ENCODE results near the gene ZNF12.
"Not testable (repeated sequence)": the region's sequence is repeated elsewhere in the genome, so short reads cannot be mapped to it uniquely, and the experiment has no call there.

The ZNF12 gene

DNA sequence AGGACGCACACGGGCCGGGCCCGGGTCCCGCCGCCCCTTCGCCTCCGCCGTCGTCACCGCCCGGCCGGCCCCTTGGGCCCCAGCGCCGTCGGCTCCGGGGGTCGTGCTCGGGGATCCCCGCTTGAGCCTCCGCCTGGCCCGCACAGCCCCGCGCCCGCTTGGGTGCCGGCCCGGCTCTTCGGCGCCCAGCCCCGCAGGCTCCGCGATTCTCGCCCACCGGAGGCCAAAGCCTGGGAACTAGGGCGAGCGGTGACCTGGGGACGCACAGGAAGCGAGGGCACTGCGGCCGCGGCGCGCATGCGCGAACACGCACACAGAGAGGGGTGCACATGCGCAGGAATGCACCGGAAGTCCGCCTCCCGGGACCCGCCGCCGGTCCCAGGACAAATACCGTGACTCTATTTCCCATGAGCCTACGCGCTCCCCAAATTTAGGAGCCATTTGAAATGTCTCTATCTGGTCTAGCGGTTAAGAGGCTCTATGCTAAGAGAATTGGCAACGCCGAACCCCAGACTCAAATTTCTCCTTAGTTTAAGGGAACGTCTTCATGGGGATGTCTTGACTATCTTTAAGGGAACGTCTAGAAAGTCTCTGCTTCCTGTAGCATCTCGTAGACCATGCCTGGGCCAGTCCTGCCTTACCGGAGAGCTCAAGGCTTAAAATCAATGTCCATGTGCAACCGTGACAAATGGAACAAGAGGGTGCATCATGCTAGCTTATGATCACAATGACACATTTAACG lies at the start of gene ZNF12:
Gene ZNF12 (minus strand): TSS at position 282 of the 742 bp plus-strand sequence. CDS start 1,774 bp downstream, outside the sequence.
- TF ChIP-seq POLR2AphosphoS5 (IDR thresholded peaks at IDR 0.05; ENCODE audit: borderline replicate concordance, low read depth, low read length): peak; percentile 87
- TF ChIP-seq EZH2 (IDR thresholded peaks at IDR 0.05): no peak
- H3K36me3 ChIP-seq (ENCODE audit: insufficient read depth, low read length): peaks cover 33% of the 10 kb centered on the region
- peak within 1 kb of the TSS; percentile 77; the same call in 1 of the 2 replicates for H3K27ac ChIP-seq
- DNase-seq (ENCODE audit: low read depth, low spot score): peak; percentile 39
- H3K9ac ChIP-seq (ENCODE audit: insufficient read length): peak within 1 kb of the TSS; percentile 96
- H3K4me3 ChIP-seq: peak within 1 kb of the TSS; percentile 93
- peaks cover 20% of the 10 kb centered on the region for H3K9me3 ChIP-seq (ENCODE audit: low read depth, low read length)

DNA sequence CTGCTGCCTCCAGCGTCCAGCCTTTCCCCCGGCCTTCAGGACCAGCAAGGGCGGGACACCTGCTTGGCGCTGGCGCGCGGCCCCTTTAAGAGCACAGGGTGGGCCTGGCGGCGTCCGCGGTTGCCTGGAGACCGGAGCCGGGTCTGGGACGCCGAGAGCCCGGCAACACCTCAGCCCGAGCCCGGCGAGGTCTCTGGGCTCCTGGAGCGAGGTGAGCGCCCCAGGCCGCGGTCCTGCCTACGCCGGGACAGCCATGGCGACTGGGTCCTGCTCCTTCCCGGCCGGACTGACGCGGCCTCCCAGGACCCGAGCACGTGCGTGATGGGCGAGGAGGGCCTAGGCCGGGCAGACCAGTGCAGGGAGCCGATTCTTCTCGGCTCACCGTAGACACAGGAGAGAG lies 47.2 kb upstream of the ZNF12 start, which contains the start of gene RSPH10B2:
Gene RSPH10B2 (plus strand): TSS at position 140 of the 400 bp plus-strand sequence. CDS start 3,575 bp downstream, outside the sequence.
- not testable (repeated sequence) for H3K36me3 ChIP-seq (ENCODE audit: insufficient read depth, low read length); H3K9ac ChIP-seq (ENCODE audit: insufficient read length); H3K9me3 ChIP-seq (ENCODE audit: low read depth, low read length); H3K4me3 ChIP-seq; DNase-seq (ENCODE audit: low read depth, low spot score); H3K27ac ChIP-seq

DNA sequence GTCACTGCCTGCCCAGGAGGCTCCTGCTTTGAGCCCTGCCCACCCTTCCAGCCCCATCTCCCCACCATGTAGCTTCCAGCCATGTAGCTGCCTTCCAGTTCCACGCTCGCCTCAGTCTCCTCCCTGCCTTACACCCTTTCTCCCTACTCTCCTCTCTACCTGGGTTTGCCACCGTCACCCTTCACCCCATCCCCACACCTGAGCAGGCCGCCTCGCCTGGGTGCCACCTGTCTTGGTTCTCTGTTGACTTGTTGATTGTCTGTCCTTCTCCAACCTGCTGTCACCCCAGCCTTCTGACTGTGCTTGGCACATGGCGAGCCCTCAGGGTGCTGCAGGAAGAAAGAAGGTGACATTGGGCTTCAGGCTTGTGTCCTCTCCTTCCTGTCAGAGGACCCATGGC lies 43.4 kb upstream of the ZNF12 start:
- H3K36me3 ChIP-seq (ENCODE audit: insufficient read depth, low read length); H3K4me3 ChIP-seq; H3K9me3 ChIP-seq (ENCODE audit: low read depth, low read length); H3K27ac ChIP-seq; DNase-seq (ENCODE audit: low read depth, low spot score); H3K9ac ChIP-seq (ENCODE audit: insufficient read length): not testable (repeated sequence)

DNA sequence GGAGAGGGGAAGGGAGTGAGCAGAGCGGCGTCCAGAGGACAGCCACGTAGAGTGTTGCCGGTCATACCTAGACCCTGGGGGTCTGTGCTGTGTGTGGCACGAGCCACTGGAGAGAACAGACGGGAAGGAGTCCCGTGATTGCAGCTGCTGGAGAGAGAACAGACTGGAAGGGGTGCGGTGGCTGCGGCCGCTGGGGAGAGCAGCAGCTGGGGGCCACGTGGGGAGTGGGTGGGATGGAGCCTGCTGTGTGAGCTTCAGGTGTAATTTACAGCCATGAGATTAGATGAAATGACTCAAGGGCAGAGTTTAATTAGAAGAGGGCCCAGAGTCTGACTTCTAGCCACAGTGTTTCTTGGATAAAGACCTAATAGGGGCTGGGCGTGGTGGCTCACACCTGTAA lies 42.6 kb upstream of the ZNF12 start:
- not testable (repeated sequence) for H3K9ac ChIP-seq (ENCODE audit: insufficient read length); H3K27ac ChIP-seq; H3K4me3 ChIP-seq; H3K36me3 ChIP-seq (ENCODE audit: insufficient read depth, low read length); DNase-seq (ENCODE audit: low read depth, low spot score); H3K9me3 ChIP-seq (ENCODE audit: low read depth, low read length)

DNA sequence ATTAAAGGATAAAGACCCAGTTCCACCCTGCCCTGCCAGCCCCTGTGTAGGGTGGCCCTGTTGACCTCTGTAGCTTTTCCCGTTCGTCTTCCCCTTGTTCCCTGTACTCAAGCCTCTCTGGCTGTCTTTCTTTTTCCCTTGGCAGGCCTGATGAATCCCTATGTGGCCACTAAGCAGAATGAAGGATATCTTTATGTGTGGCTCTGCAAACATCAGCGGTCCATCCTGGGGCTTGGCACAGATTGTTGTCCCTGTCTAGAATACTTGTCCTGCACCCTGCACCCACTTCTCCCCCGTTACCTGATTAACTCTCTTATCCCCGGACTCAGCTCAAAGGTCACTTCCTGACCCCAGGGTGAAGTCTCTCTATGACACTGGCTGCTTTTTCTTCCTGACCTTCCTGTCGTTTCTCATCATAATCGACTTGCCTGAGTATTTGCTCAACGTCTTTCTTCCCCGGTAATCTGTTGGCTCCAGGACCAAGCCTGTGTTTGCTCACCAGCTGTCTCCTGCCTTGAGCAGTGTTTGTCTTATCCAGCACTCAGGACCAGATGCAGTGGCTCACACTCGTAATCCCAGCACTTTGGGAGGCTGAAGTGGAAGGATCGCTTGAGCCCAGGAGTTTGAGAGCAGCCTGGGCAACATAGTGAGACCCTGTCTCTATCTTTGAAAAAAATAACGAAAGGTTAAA lies 37.8 kb upstream of the ZNF12 start:
- not testable (repeated sequence) for DNase-seq (ENCODE audit: low read depth, low spot score); H3K4me3 ChIP-seq; H3K9ac ChIP-seq (ENCODE audit: insufficient read length); H3K9me3 ChIP-seq (ENCODE audit: low read depth, low read length); H3K36me3 ChIP-seq (ENCODE audit: insufficient read depth, low read length); H3K27ac ChIP-seq

DNA sequence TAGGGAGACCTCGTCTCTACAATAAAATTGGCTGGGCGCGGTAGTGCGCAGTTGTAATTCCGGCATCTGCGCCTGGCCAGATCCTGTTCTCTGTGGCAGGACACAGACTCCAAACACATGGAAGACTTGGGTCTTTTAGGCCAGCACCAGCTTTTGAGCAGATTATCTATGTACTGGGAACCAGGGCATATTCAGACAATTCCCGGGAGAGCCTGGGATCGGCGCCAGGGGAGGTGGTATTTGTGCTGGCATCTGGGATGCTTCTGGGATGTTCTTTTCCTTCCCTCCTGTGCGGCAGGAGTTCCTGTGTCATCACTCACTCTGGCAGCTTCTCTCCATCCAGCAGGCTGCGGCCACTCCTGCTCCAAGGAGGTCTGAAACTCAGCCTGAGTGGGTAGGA lies 31.7 kb upstream of the ZNF12 start:
- not testable (repeated sequence) for H3K27ac ChIP-seq; H3K4me3 ChIP-seq; H3K9me3 ChIP-seq (ENCODE audit: low read depth, low read length); DNase-seq (ENCODE audit: low read depth, low spot score); H3K9ac ChIP-seq (ENCODE audit: insufficient read length)
- H3K36me3 ChIP-seq (ENCODE audit: insufficient read depth, low read length): peaks cover 32% of the 10 kb centered on the region

DNA sequence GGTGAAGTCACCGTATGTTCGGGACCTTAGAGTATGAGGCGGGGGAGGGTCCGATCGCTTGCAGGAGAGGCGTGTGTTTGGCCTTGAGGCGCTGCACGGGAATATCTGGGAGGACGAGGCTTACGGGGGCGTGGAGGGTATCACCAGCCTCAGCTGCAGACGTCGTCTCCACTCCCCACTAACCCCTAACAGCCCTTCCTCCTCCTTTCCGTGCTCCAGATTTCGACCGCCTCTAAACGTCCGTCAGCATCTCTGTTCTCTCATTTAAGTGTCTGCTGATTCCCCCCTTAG lies 23.5 kb upstream of the ZNF12 start:
- DNase-seq (ENCODE audit: low read depth, low spot score): no peak
- Histone ChIP-seq H3K4me3 (peak overlapping the region; percentile 99), H3K36me3 (ENCODE audit: insufficient read depth, low read length) (peaks cover 24% of the 10 kb centered on the region), H3K27ac (peak overlapping the region; percentile 68; the same call in 1 of the 2 replicates), H3K9me3 (ENCODE audit: low read depth, low read length) (no peaks in the 10 kb centered on the region), H3K9ac (ENCODE audit: insufficient read length) (peak overlapping the region; percentile 95)
- TF ChIP-seq FOXP2 (optimal IDR thresholded peaks at IDR 0.05; ENCODE audit: control extremely low read depth, extremely low read length, insufficient read depth) (no peak), EZH2 (IDR thresholded peaks at IDR 0.05) (no peak), POLR2AphosphoS5 (IDR thresholded peaks at IDR 0.05; ENCODE audit: borderline replicate concordance, low read depth, low read length) (no peak)

DNA sequence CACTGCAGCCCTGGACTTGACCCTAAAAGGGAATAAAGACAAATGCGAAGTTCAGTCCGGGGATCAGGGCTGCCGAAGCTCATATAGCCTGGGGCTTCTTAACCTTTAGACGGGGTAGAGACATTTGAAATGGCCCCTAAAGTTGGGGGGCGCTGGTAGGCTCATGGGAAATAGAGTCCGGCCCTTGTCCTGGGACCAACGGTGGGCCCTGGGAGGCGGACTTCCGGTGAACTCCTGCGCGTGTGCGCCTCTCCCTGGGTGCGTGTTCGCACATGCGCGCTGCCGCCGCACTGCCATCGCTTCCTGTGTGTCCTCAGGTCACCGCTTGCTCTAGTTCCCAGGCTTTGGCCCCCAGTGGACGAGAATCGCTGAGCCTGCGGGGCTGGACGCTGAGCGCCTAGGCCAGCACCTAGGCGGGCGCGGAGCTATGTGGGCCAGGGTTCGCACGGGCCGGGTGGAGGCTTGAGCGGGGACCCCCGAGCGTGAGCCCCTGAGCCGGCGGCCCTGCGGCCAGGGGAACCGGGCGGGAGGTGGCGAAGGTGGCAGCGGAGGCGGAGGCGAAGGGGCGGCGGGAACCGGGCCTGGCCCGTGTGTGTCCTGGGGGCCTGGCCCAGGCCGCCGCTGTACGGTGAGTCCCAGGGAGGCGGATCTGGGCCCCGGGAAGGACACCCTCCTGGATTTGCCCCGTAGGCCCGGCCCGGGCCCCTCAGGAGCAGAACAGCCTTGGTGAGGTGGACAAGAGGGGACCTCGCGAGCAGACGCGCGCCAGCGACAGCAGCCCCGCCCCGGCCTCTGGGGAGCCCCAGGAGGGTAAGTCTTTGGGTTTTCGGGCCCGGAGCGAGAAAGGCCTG lies 23.0 kb upstream of the ZNF12 start:
- Histone ChIP-seq H3K36me3 (ENCODE audit: insufficient read depth, low read length) (peaks cover 19% of the 10 kb centered on the region), H3K9me3 (ENCODE audit: low read depth, low read length) (no peaks in the 10 kb centered on the region), H3K4me3 (peak overlapping the region; percentile 99), H3K27ac (peak overlapping the region; percentile 68), H3K9ac (ENCODE audit: insufficient read length) (peak overlapping the region; percentile 95)
- no peak for DNase-seq (ENCODE audit: low read depth, low spot score)
- TF ChIP-seq FOXP2 (optimal IDR thresholded peaks at IDR 0.05; ENCODE audit: control extremely low read depth, extremely low read length, insufficient read depth) (no peak), POLR2AphosphoS5 (IDR thresholded peaks at IDR 0.05; ENCODE audit: borderline replicate concordance, low read depth, low read length) (peak; percentile 94), EZH2 (IDR thresholded peaks at IDR 0.05) (no peak)

DNA sequence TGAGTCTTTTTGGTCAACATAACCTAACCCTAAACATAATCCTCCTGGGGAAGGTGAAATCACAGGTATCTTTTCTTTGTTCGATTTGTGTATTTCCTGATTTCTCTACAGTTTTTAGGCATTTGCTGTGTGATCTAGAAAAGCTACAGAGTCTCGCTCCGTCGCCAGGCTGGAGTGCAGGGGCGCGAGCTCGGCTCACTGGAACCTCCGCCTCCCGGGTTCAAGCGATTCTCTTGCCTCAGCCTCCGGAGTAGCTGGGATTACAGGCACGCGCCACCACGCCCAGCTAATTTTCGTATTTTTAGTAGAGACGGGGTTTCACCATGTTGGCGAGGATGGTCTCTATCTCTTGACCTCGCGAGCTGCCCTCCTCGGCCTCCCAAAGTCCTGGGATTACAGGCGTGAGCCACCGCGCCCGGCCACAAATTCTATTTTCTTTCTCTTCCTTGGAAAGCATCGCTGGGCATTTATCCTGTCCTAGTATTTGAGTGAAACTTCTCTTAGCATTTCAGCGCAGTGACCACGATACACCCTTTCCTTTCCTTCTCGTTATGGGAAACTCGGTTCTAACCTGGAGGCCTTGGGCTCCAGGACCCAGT lies 22.2 kb upstream of the ZNF12 start:
- not testable (repeated sequence) for DNase-seq (ENCODE audit: low read depth, low spot score); H3K27ac ChIP-seq; H3K9me3 ChIP-seq (ENCODE audit: low read depth, low read length)
- Histone ChIP-seq H3K4me3 (peak overlapping the region; percentile 99), H3K9ac (ENCODE audit: insufficient read length) (peak overlapping the region; percentile 95), H3K36me3 (ENCODE audit: insufficient read depth, low read length) (peaks cover 16% of the 10 kb centered on the region)
